ENCODE results near the gene AGRP.

GRCh38 chr16:67529582-67530012 is 46.2 kb upstream of the AGRP start:
- TF ChIP-seq CTCF (IDR thresholded peaks at IDR 0.05) (no peak), POLR2A (IDR thresholded peaks at IDR 0.05) (no peak)
